ENCODE data around the gene MEIS2.

DNA sequence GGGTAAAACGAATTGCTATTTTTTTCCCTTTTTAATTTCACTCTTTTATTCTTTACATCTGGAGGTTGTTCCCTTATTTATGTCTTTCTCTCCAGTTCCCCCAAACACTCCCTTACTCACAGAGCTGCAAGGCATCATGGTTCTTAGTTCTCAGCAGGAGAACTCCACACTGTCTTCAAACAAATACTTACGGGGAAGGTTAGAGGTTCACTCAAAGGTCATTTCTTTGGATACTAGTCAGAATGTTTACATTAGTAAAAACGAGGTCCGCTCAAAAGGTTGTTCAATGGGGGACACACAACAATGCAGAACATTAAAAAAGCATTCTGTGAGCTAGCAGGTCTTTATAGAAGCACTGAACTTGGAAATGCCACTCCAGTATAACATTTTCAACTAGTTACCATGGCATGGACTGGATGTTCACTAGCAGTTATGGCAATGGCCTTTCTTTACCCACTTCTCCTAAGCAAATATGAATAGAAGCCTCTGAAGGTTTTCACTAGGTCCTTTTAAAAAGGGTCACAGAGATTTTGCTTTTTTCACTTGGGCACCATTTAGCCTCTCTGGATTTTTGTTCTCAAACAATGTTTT, 201.7 kb downstream of the MEIS2 start:
- TF ChIP-seq, protein P1, sequence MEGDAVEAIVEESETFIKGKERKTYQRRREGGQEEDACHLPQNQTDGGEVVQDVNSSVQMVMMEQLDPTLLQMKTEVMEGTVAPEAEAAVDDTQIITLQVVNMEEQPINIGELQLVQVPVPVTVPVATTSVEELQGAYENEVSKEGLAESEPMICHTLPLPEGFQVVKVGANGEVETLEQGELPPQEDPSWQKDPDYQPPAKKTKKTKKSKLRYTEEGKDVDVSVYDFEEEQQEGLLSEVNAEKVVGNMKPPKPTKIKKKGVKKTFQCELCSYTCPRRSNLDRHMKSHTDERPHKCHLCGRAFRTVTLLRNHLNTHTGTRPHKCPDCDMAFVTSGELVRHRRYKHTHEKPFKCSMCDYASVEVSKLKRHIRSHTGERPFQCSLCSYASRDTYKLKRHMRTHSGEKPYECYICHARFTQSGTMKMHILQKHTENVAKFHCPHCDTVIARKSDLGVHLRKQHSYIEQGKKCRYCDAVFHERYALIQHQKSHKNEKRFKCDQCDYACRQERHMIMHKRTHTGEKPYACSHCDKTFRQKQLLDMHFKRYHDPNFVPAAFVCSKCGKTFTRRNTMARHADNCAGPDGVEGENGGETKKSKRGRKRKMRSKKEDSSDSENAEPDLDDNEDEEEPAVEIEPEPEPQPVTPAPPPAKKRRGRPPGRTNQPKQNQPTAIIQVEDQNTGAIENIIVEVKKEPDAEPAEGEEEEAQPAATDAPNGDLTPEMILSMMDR (conservative IDR thresholded peaks at IDR 0.05; ENCODE audit: low read depth, low read length), result no peak
- TF ChIP-seq EZH2 (IDR thresholded peaks at IDR 0.05; ENCODE audit: borderline replicate concordance, low read depth, low read length, poor library complexity, severe bottlenecking), result no peak

Measured in A673 (cell line).